ENCODE data around the gene ZSCAN26.
"Not testable (repeated sequence)": the region's sequence is repeated elsewhere in the genome, so short reads cannot be mapped to it uniquely, and the experiment has no call there.

Gene ZSCAN26

GRCh38 chr6:28258877-28259777 is 7.8 kb upstream of the ZSCAN26 start, which contains the start of gene NKAPL:
NKAPL (plus strand) TSS chr6:28259297; CDS start chr6:28259372, 75 bp downstream.
- DNase-seq, result peak; percentile 76

DNA sequence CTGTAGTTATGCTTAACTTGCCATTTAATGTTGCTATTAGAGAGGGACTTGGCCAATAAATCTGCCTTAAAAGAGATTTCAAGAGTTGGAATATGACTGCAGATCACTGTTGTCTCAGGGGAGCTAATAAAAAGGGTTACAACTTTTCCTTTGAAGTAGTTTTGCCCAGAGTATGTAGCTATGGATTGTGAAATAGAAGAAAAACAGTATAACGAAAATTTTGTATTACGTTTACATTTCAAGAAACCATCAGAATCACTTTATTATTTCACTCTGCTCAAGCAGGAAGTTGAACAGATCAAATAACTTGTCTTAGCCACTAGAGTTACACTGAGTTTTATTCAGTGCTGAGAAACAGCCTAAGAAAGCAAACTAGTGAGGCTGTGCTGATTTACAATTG is 3.0 kb upstream of the ZSCAN26 start:
- DNase-seq, result no peak

GRCh38 chr6:28264834-28265401 is 2.0 kb upstream of the ZSCAN26 start:
- no peak for DNase-seq

DNA sequence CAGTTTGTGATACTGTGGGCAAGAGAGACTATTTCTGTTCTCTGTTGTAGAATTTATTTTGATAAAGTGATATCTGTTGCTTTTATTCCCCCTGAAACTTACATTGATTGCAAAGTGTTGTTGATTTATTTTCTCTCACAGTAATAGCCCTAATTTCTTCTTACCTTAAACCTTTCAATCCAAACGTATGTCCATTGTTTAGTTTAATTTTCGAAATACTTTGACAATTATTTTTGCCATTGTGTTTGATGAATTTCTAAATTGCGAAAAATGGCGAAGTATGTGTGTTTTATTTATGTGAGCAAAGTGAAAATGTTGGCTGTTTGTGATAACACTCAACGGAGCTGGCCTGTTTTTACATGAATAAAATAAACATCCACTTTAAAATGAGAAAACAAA is 381 bp upstream of the ZSCAN26 start:
- no peak for DNase-seq

DNA sequence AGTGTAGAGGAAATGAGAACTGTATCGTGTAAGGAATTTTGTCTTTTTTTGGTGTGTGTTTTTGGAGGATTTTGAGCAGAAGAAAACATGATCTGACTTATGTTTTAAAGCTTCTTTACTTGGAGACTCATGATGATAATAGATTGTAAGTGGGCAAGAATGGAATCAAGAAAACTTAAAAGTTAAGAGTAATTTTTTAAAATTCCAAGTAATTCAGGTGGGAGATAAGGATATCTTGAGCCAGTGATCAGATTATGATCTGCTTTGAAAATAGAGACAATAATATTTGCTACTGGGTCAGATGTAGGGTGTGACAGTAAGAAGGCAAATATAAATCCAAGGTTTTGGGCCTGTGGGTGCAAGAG is 734 bp downstream of the ZSCAN26 start:
- DNase-seq, result no peak

GRCh38 chr6:28269492-28269891 is 2.5 kb downstream of the ZSCAN26 start:
- no peak for DNase-seq

DNA sequence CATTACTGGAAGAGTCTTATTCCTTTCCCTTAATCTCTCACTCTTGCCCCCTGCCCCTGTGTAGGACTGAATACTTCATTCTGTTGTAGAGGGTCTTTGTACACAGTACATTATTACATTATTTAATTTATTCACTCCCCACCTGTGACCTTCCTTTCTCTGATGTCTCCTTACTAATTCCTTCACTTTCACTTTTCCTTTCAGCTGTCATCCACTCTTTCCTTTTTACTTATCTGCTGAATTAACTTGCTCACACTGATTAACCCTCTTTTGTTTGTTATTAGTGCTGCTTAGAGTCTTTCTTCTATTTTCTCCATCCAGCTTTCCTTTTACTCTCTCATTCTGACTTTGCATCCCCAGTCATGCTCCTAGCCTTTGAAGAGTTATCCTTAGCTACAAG is 7.9 kb downstream of the ZSCAN26 start:
- no peak for DNase-seq

DNA sequence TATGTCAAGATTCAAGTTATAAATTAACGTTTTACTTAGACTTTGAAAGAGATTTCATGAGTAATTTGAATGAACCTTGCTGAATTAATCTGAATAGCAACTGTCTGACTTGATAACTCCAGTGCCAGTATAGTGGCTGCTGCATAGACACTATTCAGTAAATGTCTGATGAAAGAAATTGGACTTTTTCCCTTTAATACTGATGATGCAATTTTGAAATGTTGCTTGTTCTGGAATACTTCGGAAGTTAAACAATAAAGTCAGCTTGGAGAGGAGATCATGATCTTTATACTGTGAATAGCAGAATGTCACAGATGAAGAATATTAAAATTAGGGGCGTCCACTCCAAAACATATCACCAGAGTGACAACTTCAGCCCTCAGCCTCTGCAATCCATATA is 10.8 kb downstream of the ZSCAN26 start:
- DNase-seq, result no peak

GRCh38 chr6:28280595-28281287 is 13.8 kb downstream of the ZSCAN26 start:
- no peak for DNase-seq

- DNase-seq, result peak; percentile 83
These were observed 14.5 kb downstream of the ZSCAN26 start, which contains the start of gene PGBD1 for GRCh38 chr6:28281288-28282064. PGBD1 (plus strand) TSS chr6:28281572; CDS start chr6:28283814, 2,242 bp downstream.

DNA sequence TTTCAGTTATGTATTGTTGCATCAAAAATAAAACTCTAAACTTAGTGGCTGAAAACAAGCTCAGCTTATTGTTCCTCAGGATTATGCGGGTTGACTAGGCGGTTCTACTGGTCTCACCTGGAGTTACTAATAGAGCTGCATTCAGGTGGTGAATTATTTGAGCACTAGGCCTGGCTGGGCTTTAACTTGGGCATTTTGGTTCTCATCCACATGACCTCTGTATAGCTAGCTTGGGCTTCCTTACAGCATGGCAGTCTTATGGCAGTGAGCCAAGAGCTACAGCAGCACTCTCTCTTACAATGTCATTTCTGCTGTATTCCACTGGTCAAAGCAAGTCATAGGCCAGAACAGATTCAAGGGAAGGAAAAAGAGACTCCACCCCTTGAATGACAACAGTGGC is 16.0 kb downstream of the ZSCAN26 start:
- DNase-seq, result no peak

DNA sequence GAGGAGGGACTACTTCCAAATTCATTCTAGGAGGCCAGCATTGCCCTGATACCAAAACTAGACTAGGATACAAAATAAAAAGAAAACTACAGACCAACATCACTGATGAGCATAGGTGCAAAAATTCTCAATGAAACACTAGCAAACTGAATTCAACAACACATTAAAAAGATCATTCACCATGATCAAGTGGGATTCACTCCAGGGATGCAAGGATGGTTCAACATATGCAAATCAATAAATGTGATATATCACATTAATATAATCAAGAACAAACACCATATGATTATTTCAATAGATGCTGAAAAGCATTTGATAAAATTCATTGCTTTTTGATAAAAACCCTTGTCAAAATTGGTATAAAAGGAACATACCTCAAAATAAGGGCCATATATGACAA is 24.6 kb downstream of the ZSCAN26 start:
- no peak for DNase-seq

DNA sequence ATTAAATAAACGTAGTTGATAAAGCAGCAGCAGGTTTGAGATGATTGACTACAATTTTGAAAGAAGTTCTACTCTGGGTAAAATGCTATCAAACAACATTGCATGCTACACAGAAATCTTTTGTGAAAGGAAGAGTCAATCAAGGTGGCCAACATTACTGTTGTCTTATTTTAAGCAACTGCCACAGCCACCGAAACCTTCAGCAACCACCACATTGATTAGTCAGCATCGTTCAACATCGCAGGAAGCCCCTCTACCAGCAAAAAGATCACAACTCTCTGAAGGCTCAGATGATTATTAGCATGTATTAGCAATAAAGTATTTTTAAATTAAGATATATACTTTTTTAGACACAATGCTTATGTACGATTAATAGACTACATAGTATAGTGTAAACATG is 28.4 kb downstream of the ZSCAN26 start:
- no peak for DNase-seq

DNA sequence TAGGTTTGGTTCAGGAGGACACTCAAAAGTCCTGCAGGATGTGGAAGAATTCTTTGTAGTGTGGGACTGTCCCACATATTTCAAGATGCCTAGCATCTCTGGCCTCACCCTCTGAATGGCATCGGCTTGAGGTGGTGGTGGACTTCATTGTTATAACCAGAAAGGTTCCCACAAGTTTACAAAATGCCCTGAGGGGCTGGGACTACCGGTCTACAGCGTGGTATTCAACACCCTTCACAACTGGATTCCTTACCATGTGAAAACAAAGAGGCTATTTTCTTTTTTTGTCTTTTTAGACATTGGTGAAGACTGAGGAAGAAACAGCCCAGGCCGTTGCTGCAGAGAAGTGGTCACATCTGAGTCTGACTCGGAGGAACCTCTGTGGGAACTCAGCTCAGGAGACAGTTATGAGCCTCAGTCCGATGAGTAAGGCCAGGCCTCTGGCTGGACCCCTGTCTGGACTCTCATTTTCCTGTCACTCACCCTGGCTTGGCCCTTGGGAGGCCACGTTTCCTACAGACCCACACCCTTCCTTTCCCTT is 29.6 kb downstream of the ZSCAN26 start:
- DNase-seq, result no peak

DNA sequence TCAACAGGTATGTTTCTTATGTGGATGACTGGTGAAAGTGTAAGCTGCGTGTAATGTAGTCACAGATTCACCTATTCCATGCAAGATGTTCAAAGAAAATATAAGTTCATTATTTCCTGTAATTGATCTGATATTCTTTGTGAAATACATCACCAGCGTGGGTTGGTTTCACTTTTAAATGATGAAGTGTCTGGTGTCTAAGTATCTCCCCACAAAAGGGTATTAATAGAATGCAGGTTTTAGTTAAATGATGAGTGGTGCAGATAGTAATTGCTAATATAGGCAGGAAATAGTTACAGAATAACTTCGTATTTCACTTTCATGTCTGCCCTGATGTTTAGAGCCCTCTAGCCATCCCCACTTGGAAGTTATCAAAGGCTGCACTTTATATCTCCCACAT is 36.6 kb downstream of the ZSCAN26 start:
- DNase-seq, result no peak

GRCh38 chr6:28306363-28306762 is 39.4 kb downstream of the ZSCAN26 start:
- not testable (repeated sequence) for DNase-seq

GRCh38 chr6:28311139-28311823 is 44.3 kb downstream of the ZSCAN26 start:
- no peak for DNase-seq

- DNase-seq, result no peak
These were observed 46.0 kb downstream of the ZSCAN26 start for GRCh38 chr6:28312939-28313338.

GRCh38 chr6:28315628-28316027 is 48.7 kb downstream of the ZSCAN26 start:
- no peak for DNase-seq

- not testable (repeated sequence) for DNase-seq
These were observed 50.9 kb downstream of the ZSCAN26 start for GRCh38 chr6:28317866-28318265.

DNA sequence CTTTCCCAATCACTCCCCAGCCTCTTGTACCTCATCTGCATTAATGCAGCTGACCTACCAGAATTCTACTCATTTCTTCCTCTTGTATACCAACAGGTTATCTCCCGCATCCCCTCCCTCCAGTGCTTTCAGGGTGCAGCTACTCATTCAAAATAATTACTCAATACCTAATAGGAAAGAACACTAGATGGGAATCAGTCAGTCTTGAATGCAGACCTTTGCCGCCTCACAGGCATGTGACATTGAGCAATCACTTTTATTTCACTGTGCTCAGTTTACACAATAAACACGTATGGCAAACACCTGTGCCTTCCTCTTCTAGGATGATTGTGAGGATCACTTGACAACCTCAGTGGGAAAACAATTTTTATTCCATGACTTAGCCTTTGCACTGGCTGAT is 55.7 kb downstream of the ZSCAN26 start:
- DNase-seq, result no peak

GRCh38 chr6:28323813-28324424 is 57.0 kb downstream of the ZSCAN26 start:
- DNase-seq, result no peak

All from femur (tissue), 1 donor.